Measurements from ENCODE around the gene ELOVL5. TPM values are rescaled to one million over a fixed set of nuclear protein-coding genes. Genes with fewer than 3 reads are reported as not detected.
"Not testable (repeated sequence)": the region's sequence is repeated elsewhere in the genome, so short reads cannot be mapped to it uniquely, and the experiment has no call there.

The ELOVL5 gene
- polyA plus RNA-seq, 3 donors, result 38.8 to 302 (median 104) TPM

DNA sequence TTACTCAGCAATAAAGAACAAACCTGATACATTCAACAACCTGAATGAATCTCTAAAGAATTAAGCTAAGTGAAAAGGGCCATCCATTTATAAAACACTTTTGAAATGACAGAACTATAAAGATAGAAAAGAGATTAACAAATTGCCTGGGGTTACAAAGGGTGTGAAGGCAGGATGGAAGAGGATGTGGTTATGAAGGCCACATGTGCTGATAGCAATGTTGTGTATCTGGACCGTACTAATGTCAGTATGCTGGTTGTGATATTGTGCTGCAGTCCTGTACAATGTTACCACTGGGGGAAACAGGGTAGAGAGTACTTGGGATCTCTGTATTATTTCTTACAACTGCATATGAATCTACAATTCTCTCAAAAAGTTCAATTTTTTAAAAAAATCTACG is 36.4 kb downstream of the ELOVL5 start:
- no peak overlapping the region for H3K27ac ChIP-seq (ENCODE audit: low read depth, low read length)
- WGBS, 3 donors, result 60 to 77% (median 61%) methylated on average over 2 of the region's 2 CpGs

GRCh38 chr6:53311586-53311935 is 37.2 kb downstream of the ELOVL5 start:
- WGBS, 3 donors, result 89 to 96% (median 94%) methylated on average over 3 of the region's 3 CpGs
- H3K27ac ChIP-seq (ENCODE audit: low read depth, low read length), result no peak overlapping the region

DNA sequence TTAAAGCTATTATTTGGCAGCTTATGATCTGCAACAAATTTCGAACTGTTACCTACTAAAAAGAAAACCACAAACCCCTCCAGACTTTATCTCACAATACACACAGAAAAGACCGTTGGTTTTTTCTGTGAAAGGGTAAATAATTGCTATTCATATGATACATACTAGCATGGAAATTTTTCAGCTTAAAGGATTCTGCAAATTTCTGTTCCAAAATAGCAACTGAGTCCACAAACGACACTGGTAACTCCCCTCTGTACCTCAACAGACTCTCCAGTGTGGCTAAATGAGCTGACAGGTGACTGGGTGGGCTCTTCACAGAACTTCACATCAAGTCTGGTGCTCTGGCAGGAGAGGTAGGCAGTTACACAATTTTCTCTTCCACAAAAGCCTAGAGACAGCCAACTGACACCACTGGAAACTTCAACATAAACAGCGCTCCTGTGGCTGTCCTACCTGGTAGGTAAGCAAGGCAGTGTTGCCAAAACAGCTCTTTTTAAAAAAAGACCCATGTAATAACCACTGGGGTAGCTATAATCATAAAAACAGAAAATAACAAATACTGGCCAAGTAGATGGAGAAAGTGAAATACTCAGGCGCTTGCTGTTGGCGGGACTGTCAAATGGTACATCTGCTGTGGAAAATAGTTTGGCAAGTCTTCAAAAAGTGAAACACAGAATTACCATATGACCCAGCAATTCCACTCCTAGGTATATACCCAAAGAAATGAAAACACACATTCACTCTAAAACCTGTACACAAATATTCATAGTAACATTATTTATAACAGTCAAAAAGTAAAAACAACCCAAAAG is 37.8 kb downstream of the ELOVL5 start:
- WGBS, 3 donors, result 67 to 87% (median 70%) methylated on average over 6 of the region's 6 CpGs
- no peak overlapping the region for H3K27ac ChIP-seq (ENCODE audit: low read depth, low read length)

GRCh38 chr6:53309901-53310300 is 38.8 kb downstream of the ELOVL5 start:
- H3K27ac ChIP-seq (ENCODE audit: low read depth, low read length), result no peak overlapping the region
- 61 to 80% (median 70%) methylated on average over 4 of the region's 4 CpGs for WGBS, 3 donors

DNA sequence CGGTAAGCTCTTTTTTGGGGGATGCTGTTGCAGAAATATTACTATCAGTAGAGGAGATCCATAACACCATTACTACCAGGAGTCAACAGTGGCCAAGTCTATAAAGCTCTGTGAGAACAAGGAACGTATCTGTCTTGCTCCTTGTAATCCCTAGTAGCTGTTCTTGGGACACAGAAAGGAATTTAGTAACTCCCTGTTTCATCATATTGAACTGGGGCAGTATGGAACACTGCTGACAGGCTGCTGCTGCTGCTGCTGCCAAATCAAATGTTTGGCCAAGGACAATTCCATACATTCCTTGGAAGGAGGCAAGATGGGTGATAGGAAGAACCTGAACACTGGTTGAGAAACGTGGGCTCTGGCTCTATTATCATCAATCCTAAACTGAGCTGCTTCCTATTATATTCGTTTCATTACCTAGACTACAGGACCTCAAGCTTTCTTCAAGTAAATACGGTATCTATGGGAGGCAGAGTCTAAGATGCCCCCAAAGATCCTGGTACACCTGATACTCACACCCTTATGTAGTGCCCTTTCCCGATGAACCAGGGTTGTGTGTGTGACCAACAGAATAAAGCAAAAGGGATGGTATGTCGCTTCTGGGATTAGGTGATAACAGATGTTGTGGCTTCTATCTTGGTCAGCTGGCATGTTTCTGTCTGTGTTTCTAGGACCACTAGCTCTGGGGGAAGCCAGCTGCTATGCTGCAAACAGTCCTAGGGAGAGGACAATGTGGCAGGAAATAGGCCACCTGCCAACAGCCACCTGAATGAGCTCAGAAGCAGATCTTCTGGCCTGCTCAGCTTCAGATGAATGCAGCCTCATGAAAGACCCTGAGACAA is 39.5 kb downstream of the ELOVL5 start:
- no peak overlapping the region for H3K27ac ChIP-seq (ENCODE audit: low read depth, low read length)
- 52 to 72% (median 60%) methylated on average over 7 of the region's 7 CpGs for WGBS, 3 donors

DNA sequence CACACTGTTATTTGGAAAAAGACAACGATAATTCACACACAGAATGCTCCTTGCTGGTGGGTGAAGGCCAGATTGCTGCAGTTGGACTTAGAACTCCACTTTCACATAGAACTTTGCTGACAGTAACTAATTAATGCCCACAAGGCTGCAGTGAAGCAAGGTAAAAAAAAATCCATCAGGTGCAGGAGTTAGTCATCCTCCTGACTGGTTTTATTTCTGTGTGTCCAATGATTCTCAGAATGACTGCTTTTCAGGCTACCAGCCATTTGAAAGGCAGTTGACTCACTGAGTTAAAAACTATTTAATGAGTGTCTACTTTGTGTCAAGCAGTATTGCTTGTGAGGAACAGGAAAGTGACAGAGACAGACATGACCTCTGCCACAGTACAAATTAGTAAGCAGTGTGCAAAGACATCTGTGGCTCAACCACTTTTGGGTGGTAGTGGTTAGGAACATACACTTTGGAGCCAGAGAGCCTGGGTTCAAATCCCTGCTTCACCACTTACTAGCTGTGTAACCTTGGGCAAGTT is 41.9 kb downstream of the ELOVL5 start:
- 41 to 88% (median 74%) methylated on average over 1 of the region's 1 CpG for WGBS, 3 donors
- no peak overlapping the region for H3K27ac ChIP-seq (ENCODE audit: low read depth, low read length)

DNA sequence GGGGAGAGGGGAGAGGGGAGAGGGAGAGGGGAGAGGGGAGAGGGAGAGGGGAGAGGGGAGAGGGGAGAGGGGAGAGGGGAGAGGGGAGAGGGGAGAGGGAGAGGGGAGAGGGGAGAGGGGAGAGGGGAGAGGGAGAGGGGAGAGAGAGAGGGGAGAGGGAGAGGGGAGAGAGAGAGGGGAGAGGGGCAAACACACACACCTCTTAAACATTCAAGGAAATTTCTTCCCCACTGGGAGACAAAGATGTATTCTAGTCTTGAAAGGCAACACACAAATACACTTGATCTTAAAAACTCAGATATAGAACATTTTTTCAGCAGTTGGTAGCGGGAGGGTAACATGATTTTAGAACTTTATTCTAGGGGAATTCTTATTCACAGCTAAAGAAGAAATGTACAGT is 42.5 kb downstream of the ELOVL5 start:
- H3K27ac ChIP-seq (ENCODE audit: low read depth, low read length), result not testable (repeated sequence)
- WGBS, 3 donors, result 95 to 97% (median 95%) methylated on average over 1 of the region's 1 CpG

DNA sequence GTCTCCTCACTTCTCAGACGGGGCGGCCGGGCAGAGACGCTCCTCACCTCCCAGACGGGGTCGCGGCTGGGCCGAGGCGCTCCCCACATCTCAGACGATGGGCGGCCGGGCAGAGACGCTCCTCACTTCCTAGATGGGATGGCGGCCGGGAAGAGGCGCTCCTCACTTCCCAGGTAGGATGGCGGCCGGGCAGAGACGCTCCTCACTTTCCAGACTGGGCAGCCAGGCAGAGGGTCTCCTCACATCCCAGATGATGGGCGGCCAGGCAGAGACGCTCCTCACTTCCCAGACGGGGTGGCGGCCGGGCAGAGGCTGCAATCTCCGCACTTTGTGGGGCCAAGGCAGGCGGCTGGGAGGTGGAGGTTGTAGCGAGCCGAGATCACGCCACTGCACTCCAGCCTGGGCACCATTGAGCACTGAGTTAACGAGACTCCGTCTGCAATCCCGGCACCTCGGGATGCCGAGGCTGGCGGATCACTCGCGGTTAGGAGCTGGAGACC is 43.2 kb downstream of the ELOVL5 start:
- not testable (repeated sequence) for H3K27ac ChIP-seq (ENCODE audit: low read depth, low read length)
- 96 to 98% (median 98%) methylated on average over 19 to 37 of the region's 37 CpGs for WGBS, 3 donors

GRCh38 chr6:53304953-53305352 is 43.8 kb downstream of the ELOVL5 start:
- WGBS, 3 donors, result 87 to 92% (median 89%) methylated on average over 6 to 22 of the region's 32 CpGs
- not testable (repeated sequence) for H3K27ac ChIP-seq (ENCODE audit: low read depth, low read length)

GRCh38 chr6:53302678-53303360 is 45.9 kb downstream of the ELOVL5 start:
- WGBS, 3 donors, result 11 to 26% (median 13%) methylated on average over 6 of the region's 6 CpGs
- H3K27ac ChIP-seq (ENCODE audit: low read depth, low read length), result no peak overlapping the region

- H3K27ac ChIP-seq (ENCODE audit: low read depth, low read length), result no peak overlapping the region
- WGBS, 3 donors, result 62 to 74% (median 72%) methylated on average over 7 of the region's 7 CpGs
These were observed 46.8 kb downstream of the ELOVL5 start for GRCh38 chr6:53301801-53302537.

DNA sequence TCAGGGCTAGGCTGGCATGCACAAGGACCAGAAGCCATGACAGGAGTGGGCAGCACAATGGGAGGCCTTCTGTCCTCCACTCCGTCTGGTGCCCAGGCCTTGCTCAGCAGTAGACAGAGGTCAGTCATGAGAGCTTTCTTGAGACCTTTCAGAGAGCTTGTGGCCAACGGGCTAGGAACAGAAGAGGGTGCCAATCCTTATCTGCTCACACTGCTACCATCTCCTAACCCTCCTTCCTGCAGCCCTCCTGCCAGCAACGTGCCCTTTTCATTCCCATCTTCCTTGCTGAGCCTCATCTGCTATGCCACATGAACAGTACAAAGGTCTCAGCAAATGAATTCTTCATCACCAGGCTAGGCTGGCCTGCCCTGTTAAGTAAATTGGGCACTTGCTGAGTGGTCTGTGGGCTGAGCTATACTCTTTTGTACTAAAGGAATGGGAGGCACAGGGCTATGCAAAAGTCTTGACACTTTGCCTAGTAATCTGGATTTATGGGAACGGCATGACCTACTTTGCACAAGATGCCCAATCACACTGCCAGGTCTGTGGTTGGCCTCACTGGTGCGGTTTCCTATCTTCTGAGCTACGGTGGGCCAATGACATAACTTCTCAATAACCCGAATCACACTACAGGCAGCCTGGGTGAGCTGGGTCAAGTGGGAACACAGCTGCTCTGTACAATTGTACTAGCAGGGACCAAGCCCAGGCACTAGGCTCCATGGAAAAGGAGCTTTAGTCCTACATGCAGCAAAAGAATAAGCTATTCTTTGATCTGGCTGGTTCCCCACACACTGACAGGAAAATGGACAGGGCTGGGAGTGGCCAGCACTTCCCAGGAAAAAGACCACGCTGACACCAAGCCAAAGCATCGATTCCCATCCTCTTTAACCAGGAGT is 47.8 kb downstream of the ELOVL5 start:
- H3K27ac ChIP-seq (ENCODE audit: low read depth, low read length), result no peak overlapping the region
- WGBS, 3 donors, result 32 to 65% (median 40%) methylated on average over 9 of the region's 9 CpGs

GRCh38 chr6:53299331-53300005 is 49.3 kb downstream of the ELOVL5 start:
- H3K27ac ChIP-seq (ENCODE audit: low read depth, low read length), result no peak overlapping the region
- WGBS, 3 donors, result 78 to 89% (median 81%) methylated on average over 7 of the region's 7 CpGs

DNA sequence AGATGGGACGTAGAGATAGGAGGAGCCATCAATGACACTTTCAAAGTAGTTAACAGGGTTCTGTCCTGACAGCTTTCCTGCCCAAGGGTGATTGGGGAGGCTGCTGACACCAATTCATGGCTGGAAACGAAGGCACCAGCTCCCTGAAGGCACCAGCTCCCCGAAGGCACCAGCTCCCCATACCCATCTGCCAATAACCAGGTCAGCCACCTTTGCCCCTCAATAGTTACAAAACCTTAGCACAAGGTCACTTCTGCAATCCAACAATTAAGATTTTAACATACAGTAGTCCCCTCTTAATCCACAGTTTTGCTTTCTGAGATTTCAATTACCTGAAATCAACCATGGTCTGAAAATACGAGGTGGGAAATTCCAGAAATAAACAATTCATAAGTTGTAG is 51.7 kb downstream of the ELOVL5 start:
- no peak overlapping the region for H3K27ac ChIP-seq (ENCODE audit: low read depth, low read length)
- 63 to 78% (median 75%) methylated on average over 4 of the region's 4 CpGs for WGBS, 3 donors

- H3K27ac ChIP-seq (ENCODE audit: low read depth, low read length), result no peak overlapping the region
- 54 to 88% (median 66%) methylated on average over 1 of the region's 1 CpG for WGBS, 3 donors
These were observed 53.6 kb downstream of the ELOVL5 start for GRCh38 chr6:53295176-53295575.

DNA sequence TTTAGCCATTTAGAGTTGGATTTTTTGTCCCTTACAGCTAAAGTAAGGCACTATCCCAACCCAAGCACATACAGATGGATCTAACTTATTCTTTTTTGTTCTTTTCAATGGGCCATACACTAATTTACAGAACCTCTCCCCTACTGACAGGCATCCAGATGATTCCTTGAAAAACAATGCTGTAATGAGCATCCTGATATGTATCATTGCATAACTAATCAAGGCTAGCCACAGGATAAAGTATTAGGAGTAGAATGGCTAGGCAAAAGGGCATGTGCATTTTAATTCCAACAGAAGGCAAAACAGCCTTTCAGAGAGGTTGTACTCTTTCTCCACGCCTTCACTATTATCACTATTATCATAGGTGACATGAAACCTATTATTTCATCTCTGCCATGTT is 54.1 kb downstream of the ELOVL5 start:
- 83 to 95% (median 93%) methylated on average over 1 of the region's 1 CpG for WGBS, 3 donors

DNA sequence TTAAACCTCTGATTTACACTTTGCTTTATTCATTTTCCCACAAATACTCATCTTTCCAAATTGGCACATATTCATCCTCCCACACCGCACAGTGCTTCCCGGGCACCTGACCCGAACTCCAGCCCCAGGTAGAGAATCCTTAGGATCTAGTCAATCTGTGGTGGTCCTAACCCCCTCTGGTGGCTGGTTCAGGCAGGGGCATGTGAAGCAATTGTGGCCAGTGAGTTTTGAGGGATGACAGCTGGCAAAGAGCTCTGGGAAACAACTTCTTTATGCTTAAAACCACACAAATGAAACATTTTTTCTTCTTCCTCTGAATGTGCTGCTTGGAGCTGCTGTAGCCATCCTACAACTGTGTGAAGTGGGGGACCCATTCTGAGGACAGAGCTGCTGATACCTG is 54.7 kb downstream of the ELOVL5 start:
- H3K27ac ChIP-seq (ENCODE audit: low read depth, low read length), result no peak overlapping the region

More for the DNA sequence above, 54.1 kb downstream of the ELOVL5 start:
- no peak overlapping the region for H3K27ac ChIP-seq (ENCODE audit: low read depth, low read length)

More for the DNA sequence above, 54.7 kb downstream of the ELOVL5 start:
- WGBS, 3 donors, result 83 to 93% (median 86%) methylated on average over 3 of the region's 3 CpGs
